HG02885 (cell line): ENCODE measurements around the gene OTOG.

Experiments
- ATAC-seq: cut with Tn5 transposase; IDR thresholded peaks from one replicate; pipeline ENCODE4 v1.9.1; 2021; ENCODE audit warnings: mild to moderate bottlenecking; ENCODE audit not compliant: unreplicated experiment, poor library complexity

OTOG gene

GRCh38 chr11:17602105-17603001 lies 55.3 kb downstream of the OTOG start:
- ATAC-seq: no peak

GRCh38 chr11:17603056-17603825 lies 56.2 kb downstream of the OTOG start:
- ATAC-seq: no peak

GRCh38 chr11:17604201-17604914 lies 57.3 kb downstream of the OTOG start:
- no peak for ATAC-seq

GRCh38 chr11:17604915-17605233 lies 57.8 kb downstream of the OTOG start:
- ATAC-seq: no peak

- ATAC-seq: no peak
Observed at GRCh38 chr11:17605651-17606122, 58.6 kb downstream of the OTOG start.

GRCh38 chr11:17606233-17607082 lies 59.4 kb downstream of the OTOG start:
- ATAC-seq: no peak

- ATAC-seq: no peak
Observed at GRCh38 chr11:17607083-17607429, 60.0 kb downstream of the OTOG start.

- no peak for ATAC-seq
Observed at GRCh38 chr11:17607591-17608570, 60.8 kb downstream of the OTOG start.

GRCh38 chr11:17608821-17609220 lies 61.8 kb downstream of the OTOG start:
- no peak for ATAC-seq

- ATAC-seq: no peak
Observed at GRCh38 chr11:17609291-17610084, 62.4 kb downstream of the OTOG start.

GRCh38 chr11:17610085-17610894 lies 63.2 kb downstream of the OTOG start:
- no peak for ATAC-seq

- no peak for ATAC-seq
Observed at GRCh38 chr11:17611049-17611448, 64.0 kb downstream of the OTOG start.

- no peak for ATAC-seq
Observed at GRCh38 chr11:17611503-17612220, 64.6 kb downstream of the OTOG start.

- no peak for ATAC-seq
Observed at GRCh38 chr11:17612221-17613188, 65.4 kb downstream of the OTOG start.

- ATAC-seq: no peak
Observed at GRCh38 chr11:17613428-17613962, 66.4 kb downstream of the OTOG start.
